Activated CD4-positive, alpha-beta memory T cell treated with anti-CD3 and anti-CD28 coated beads, Interleukin-2, amount 10 ng/mL, durations not matched to agents 7 days and 5 days (primary cell): ENCODE data around the gene RCC1. TPM values are rescaled to one million over a fixed set of nuclear protein-coding genes. Genes with fewer than 3 reads are reported as not detected.
"Not testable (repeated sequence)": the region's sequence is repeated elsewhere in the genome, so short reads cannot be mapped to it uniquely, and the experiment has no call there.

Experiments used
- CTCF ChIA-PET: fragments of 350-600 bp; sonication (Branson Sonifier 250); formaldehyde crosslinking; loops from one replicate; lab custom pipeline; 2021; ENCODE audit warnings: antibody characterized with exemption, inconsistent platforms; lab: Charles Lee
- POLR2A ChIA-PET: fragments of 350-600 bp; sonication (Branson Sonifier 250); formaldehyde crosslinking; loops from one replicate; lab custom pipeline; 2021; ENCODE audit warnings: antibody characterized with exemption; lab: Charles Lee
- DNase-seq: peaks from one replicate; pipeline ENCODE4 v3.0.0-alpha.2; 2020
- H3K27ac Mint-ChIP-seq: one replicate; pipeline ENCODE4 v1.8.0; 2021; ENCODE audit warnings: mild to moderate bottlenecking, mixed read lengths
- H3K27me3 Mint-ChIP-seq: one replicate; pipeline ENCODE4 v1.8.0; 2021; ENCODE audit warnings: mixed read lengths
- H3K36me3 Mint-ChIP-seq: one replicate; pipeline ENCODE4 v1.8.0; 2021; ENCODE audit warnings: low read depth, mixed read lengths
- H3K4me1 Mint-ChIP-seq: one replicate; pipeline ENCODE4 v1.8.0; 2021; ENCODE audit warnings: mixed read lengths
- H3K4me3 Mint-ChIP-seq: one replicate; pipeline ENCODE4 v1.8.0; 2021; ENCODE audit warnings: mild to moderate bottlenecking, mixed read lengths
- H3K9me3 Mint-ChIP-seq: one replicate; pipeline ENCODE4 v1.8.0; 2021; ENCODE audit warnings: mixed read lengths
- total RNA-seq, 2 experiments: library from RNA; stranded (reverse); gene quantifications; one replicate each; pipeline ENCODE4 v1.2.3, GENCODE V29; 2021

RCC1 gene
- total RNA-seq, 2 experiments from 2014 or later: 47.6 to 50.7 TPM

- H3K36me3 Mint-ChIP-seq: peaks cover 52% of the 10 kb centered on the region
- POLR2A ChIA-PET: interaction anchor here (0.6 kb wide), 1 partner anchor 106 kb away, joined by 3 read pairs; no protein-coding TSS in a partner anchor
These were observed 28.8 kb downstream of the RCC1 start for GRCh38 chr1:28534671-28535070.

DNA sequence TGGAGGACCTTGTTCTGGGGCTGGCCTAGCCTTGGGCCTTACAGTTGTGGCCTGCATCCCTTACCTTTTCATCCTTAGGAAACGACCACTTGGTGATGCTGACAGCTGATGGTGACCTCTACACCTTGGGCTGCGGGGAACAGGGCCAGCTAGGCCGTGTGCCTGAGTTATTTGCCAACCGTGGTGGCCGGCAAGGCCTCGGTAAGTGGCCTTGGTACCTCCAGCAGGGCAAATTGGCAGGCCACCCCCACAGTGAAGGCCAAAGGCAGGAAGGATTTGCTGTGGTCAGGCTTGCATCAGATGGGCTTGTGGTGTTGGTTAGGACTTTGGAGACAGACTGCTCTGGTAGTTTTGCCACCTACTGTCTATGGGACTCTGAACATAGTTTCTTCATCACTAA lies 29.3 kb downstream of the RCC1 start:
- no peak overlapping the region for H3K27ac Mint-ChIP-seq
- POLR2A ChIA-PET: interaction anchor here (0.6 kb wide), 1 partner anchor 106 kb away, joined by 3 read pairs; no protein-coding TSS in a partner anchor
- H3K4me3 Mint-ChIP-seq: no peak overlapping the region
- H3K9me3 Mint-ChIP-seq: no peaks in the 10 kb centered on the region
- no peaks in the 10 kb centered on the region for H3K4me1 Mint-ChIP-seq
- no peak for DNase-seq
- no peaks in the 10 kb centered on the region for H3K27me3 Mint-ChIP-seq
- CTCF ChIA-PET: no interaction called here
- H3K36me3 Mint-ChIP-seq: peaks cover 47% of the 10 kb centered on the region

More at GRCh38 chr1:28534671-28535070, 28.8 kb downstream of the RCC1 start:
- H3K27ac Mint-ChIP-seq: no peak overlapping the region
- DNase-seq: no peak
- no peaks in the 10 kb centered on the region for H3K4me1 Mint-ChIP-seq
- no peaks in the 10 kb centered on the region for H3K9me3 Mint-ChIP-seq
- CTCF ChIA-PET: interaction anchor here (1.5 kb wide), 1 partner anchor 119 kb away, joined by 3 read pairs; no protein-coding TSS in a partner anchor
- no peak overlapping the region for H3K4me3 Mint-ChIP-seq
- H3K27me3 Mint-ChIP-seq: no peaks in the 10 kb centered on the region

GRCh38 chr1:28537457-28538199 lies 31.8 kb downstream of the RCC1 start:
- no peaks in the 10 kb centered on the region for H3K4me1 Mint-ChIP-seq
- no peak overlapping the region for H3K4me3 Mint-ChIP-seq
- DNase-seq: no peak
- no peak overlapping the region for H3K27ac Mint-ChIP-seq
- peaks cover 32% of the 10 kb centered on the region for H3K36me3 Mint-ChIP-seq
- POLR2A ChIA-PET: interaction anchor here (0.6 to 2.1 kb wide), 4 partner anchors 13 to 427 kb away, joined by 3 to 5 read pairs (median 4); partner anchors contain the start of gene RCC1
- H3K9me3 Mint-ChIP-seq: no peaks in the 10 kb centered on the region
- CTCF ChIA-PET: no interaction called here
- no peaks in the 10 kb centered on the region for H3K27me3 Mint-ChIP-seq

GRCh38 chr1:28538286-28538685 lies 32.4 kb downstream of the RCC1 start:
- Mint-ChIP-seq H3K27ac (no peak overlapping the region), H3K27me3 (no peaks in the 10 kb centered on the region), H3K36me3 (peaks cover 32% of the 10 kb centered on the region), H3K4me3 (no peak overlapping the region), H3K9me3 (no peaks in the 10 kb centered on the region), H3K4me1 (no peaks in the 10 kb centered on the region)
- ChIA-PET CTCF (no interaction called here), POLR2A (interaction anchor here (1.4 to 2.1 kb wide), 4 partner anchors 13 to 43 kb away, joined by 3 to 5 read pairs (median 4); partner anchors contain the start of gene RCC1)
- DNase-seq: no peak

- Mint-ChIP-seq H3K4me1 (no peaks in the 10 kb centered on the region), H3K27ac (no peak overlapping the region), H3K36me3 (peaks cover 19% of the 10 kb centered on the region), H3K9me3 (no peaks in the 10 kb centered on the region), H3K27me3 (no peaks in the 10 kb centered on the region), H3K4me3 (no peak overlapping the region)
- DNase-seq: no peak
- CTCF ChIA-PET: no interaction called here
- POLR2A ChIA-PET: no interaction called here
These were observed 34.8 kb downstream of the RCC1 start for GRCh38 chr1:28540651-28541050.

GRCh38 chr1:28541414-28542015 lies 35.7 kb downstream of the RCC1 start:
- POLR2A ChIA-PET: interaction anchor here (1.1 kb wide), 2 partner anchors 13 to 40 kb away, joined by 3 to 5 read pairs; no protein-coding TSS in a partner anchor
- H3K27ac Mint-ChIP-seq, DNase-seq, H3K4me1 Mint-ChIP-seq, H3K27me3 Mint-ChIP-seq, H3K9me3 Mint-ChIP-seq, CTCF ChIA-PET, H3K4me3 Mint-ChIP-seq: not testable (repeated sequence)
- H3K36me3 Mint-ChIP-seq: peaks cover 15% of the 10 kb centered on the region

DNA sequence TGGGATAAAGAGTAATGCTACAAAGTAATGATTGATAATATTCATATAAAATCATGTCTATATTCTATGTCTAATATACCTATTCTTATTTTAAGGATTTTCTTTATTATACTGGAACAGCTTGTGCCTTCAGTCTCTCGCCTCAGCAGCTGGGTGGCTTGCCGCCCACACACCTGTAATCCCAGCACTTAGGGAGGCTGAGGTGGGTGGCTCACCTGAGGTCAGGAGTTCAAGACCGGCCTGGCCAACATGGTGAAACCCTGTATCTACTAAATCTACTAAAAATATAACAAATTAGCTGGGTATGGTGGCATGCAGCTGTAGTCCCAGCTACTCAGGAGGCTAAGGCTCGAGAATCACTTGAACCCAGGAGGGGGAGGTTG lies 39.4 kb downstream of the RCC1 start:
- DNase-seq: no peak
- H3K27me3 Mint-ChIP-seq: no peaks in the 10 kb centered on the region
- H3K9me3 Mint-ChIP-seq: no peaks in the 10 kb centered on the region
- no peak overlapping the region for H3K4me3 Mint-ChIP-seq
- CTCF ChIA-PET: no interaction called here
- H3K36me3 Mint-ChIP-seq: no peaks in the 10 kb centered on the region
- no peaks in the 10 kb centered on the region for H3K4me1 Mint-ChIP-seq
- H3K27ac Mint-ChIP-seq: no peak overlapping the region
- POLR2A ChIA-PET: interaction anchor here (0.8 to 1.4 kb wide), 2 partner anchors 37 to 103 kb away, joined by 3 to 5 read pairs; partner anchors contain the start of gene RNU11

DNA sequence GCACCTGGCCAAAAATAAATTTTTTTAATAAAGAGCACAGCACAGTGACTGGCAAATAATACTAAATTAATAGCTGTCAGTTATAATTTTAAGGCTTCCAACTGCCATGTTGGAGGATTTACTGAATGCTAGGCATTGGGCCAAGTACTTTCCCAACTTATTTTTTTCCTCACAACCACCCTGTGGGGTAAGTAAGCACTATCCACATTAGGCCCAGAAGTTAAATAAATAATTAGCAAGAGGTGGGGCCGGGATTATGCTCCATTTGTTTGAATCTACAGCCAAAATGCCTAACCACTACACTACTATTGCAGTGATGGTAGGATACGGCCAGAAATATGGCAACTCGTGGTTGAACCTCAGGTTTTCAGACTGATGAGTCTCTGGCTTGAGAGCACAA lies 42.5 kb downstream of the RCC1 start:
- Mint-ChIP-seq H3K9me3 (no peaks in the 10 kb centered on the region), H3K27me3 (no peaks in the 10 kb centered on the region), H3K36me3 (peaks cover 5% of the 10 kb centered on the region), H3K4me3 (no peak overlapping the region), H3K4me1 (peaks cover 11% of the 10 kb centered on the region), H3K27ac (no peak overlapping the region)
- POLR2A ChIA-PET: interaction anchor here (1.6 to 10.6 kb wide), 3 partner anchors 30 to 32 kb away, joined by 3 to 185 read pairs (median 6); no protein-coding TSS in a partner anchor
- no peak for DNase-seq
- CTCF ChIA-PET: no interaction called here

DNA sequence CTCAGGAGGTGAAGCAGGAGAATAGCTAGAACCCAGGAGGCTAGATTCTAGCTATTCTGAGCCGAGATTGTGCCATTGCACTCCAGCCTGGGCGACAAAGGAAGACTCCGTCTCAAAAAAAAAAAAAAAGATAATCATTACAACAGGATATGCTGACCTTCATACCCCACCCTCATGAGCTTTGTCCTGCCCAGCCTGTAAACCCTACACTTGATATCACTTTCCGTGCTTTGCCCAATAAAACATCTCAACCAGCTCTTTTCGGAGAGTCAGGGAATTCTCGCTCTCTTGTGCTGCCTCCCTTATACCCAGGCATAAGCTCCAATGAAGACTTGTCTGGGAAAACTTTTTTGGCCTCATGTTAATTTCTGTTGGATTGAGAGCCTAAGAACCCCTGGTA lies 45.5 kb downstream of the RCC1 start:
- peaks cover 24% of the 10 kb centered on the region for H3K36me3 Mint-ChIP-seq
- H3K9me3 Mint-ChIP-seq: no peaks in the 10 kb centered on the region
- POLR2A ChIA-PET: interaction anchor here (0.6 to 10.6 kb wide), 5 partner anchors 13 to 118 kb away, joined by 3 to 185 read pairs (median 4); partner anchors contain the start of gene RCC1
- H3K4me3 Mint-ChIP-seq: no peak overlapping the region
- H3K27me3 Mint-ChIP-seq: no peaks in the 10 kb centered on the region
- CTCF ChIA-PET: interaction anchor here (0.7 to 5.5 kb wide), 3 partner anchors 29 to 326 kb away, joined by 3 to 36 read pairs (median 3); no protein-coding TSS in a partner anchor
- no peak overlapping the region for H3K27ac Mint-ChIP-seq
- H3K4me1 Mint-ChIP-seq: peaks cover 27% of the 10 kb centered on the region
- no peak for DNase-seq

DNA sequence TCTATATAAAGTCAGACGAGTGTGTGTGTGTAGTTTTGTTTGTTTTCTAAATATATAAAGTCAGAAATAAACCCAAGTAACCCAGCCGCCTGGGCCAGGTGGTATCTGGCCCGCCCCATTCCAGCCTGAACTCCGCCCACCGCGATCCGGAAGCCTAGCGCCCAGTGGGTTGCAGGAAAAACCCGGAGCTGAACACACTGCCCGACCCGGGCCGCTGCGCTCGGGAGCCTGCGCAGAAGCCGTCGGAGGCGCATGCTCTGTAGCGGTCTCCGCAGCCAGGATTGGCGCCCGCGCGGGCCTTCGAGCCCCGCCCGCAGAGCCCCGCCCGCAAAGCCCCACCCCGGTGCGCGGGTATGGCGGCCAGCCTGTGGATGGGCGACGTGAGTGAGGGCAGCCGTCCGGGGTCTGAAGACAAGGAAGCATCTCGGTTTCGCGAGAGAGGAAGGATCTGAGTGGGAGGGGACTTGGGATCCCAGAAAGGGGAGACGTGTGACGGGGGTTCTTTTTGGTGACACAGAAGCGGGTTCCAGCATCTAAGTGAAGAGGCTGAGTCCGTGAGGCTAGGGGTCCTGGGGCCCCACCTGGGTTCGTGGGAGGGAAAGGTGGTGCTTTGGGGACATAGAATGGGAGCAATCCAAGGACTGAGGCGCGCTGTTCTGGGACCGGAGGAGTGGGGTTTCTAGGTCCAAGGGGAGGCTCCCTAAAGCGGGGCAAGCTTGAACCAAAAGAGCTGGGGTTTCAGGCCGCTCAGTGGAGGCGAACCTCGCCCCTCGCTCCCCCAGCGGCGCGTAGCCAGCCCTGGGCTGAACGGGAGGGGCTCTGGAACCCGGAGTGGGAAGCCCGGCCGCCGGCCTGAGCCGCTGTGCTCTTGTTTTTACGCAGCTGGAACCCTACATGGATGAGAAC lies 47.2 kb downstream of the RCC1 start, which contains the start of gene TRNAU1AP:
TSS of gene TRNAU1AP (plus strand) at position 328 of the 906 bp plus-strand sequence. CDS start at position 354, 26 bp downstream.
- H3K27ac Mint-ChIP-seq: peak within 1 kb of the TSS; percentile 91
- peaks cover 29% of the 10 kb centered on the region for H3K36me3 Mint-ChIP-seq
- CTCF ChIA-PET: interaction anchor here (0.6 to 5.5 kb wide), 7 partner anchors 28 to 324 kb away, joined by 3 to 36 read pairs (median 5); no protein-coding TSS in a partner anchor
- H3K4me3 Mint-ChIP-seq: peak within 1 kb of the TSS; percentile 92
- no peaks in the 10 kb centered on the region for H3K9me3 Mint-ChIP-seq
- peaks cover 29% of the 10 kb centered on the region for H3K4me1 Mint-ChIP-seq
- POLR2A ChIA-PET: interaction anchor here (0.5 to 10.6 kb wide), 24 partner anchors 9 to 628 kb away, joined by 3 to 185 read pairs (median 4); partner anchors contain the start of genes RCC1, RNU11, SESN2 and SRSF4
- DNase-seq: peak; percentile 98
- H3K27me3 Mint-ChIP-seq: no peaks in the 10 kb centered on the region

DNA sequence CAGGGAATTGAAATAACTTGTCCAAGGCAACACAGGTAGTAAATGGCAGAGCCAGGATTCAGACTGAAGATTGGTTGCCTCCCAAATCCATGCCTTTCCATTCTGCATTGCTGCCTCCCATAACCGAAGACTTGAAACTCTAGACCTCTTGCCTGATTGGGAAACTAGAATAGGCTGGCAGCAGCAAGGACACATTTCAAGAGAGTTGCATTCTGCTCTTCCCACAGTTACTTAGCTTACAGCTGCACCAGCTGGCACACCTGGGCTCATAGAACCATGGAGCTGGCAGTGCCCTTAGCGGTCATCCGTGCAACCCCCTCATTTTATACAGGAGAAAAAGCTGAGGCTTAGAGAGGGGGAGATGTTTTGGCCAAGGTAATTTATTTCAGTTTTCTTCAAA lies 55.0 kb downstream of the RCC1 start:
- Mint-ChIP-seq H3K27me3 (no peaks in the 10 kb centered on the region), H3K36me3 (peaks cover 58% of the 10 kb centered on the region), H3K4me3 (no peak overlapping the region), H3K4me1 (peaks cover 2% of the 10 kb centered on the region), H3K9me3 (no peaks in the 10 kb centered on the region), H3K27ac (no peak overlapping the region)
- no peak for DNase-seq
- ChIA-PET POLR2A (interaction anchor here (0.6 to 1.8 kb wide), 4 partner anchors 8 to 49 kb away, joined by 3 to 16 read pairs (median 4); partner anchors contain the start of gene TRNAU1AP), CTCF (interaction anchor here (0.6 kb wide), 1 partner anchor 19 kb away, joined by 3 read pairs; no protein-coding TSS in a partner anchor)

GRCh38 chr1:28564310-28564709 lies 58.5 kb downstream of the RCC1 start:
- no peak for DNase-seq
- POLR2A ChIA-PET: interaction anchor here (1.0 to 4.1 kb wide), 4 partner anchors 9 to 318 kb away, joined by 3 to 23 read pairs (median 7); partner anchors contain the start of gene TRNAU1AP
- Mint-ChIP-seq H3K4me3 (no peak overlapping the region), H3K36me3 (peaks cover 57% of the 10 kb centered on the region), H3K27ac (no peak overlapping the region), H3K27me3 (no peaks in the 10 kb centered on the region), H3K4me1 (no peaks in the 10 kb centered on the region), H3K9me3 (no peaks in the 10 kb centered on the region)
- CTCF ChIA-PET: interaction anchor here (1.8 kb wide), 1 partner anchor 17 kb away, joined by 6 read pairs; no protein-coding TSS in a partner anchor
